Measurements from ENCODE around the gene TMEM170A.

Gene TMEM170A

GRCh38 chr16:75401691-75402090 lies 62.8 kb downstream of the TMEM170A start:
- TF ChIP-seq CTCF (IDR thresholded peaks at IDR 0.05; ENCODE audit: low read depth, low read length, missing control alignments), result no peak
- H3K4me3 ChIP-seq (ENCODE audit: low read depth, low read length), result no peak overlapping the region
- no peak for DNase-seq (ENCODE audit: low read depth)
- in situ Hi-C loops (cut with HindIII; ENCODE audit: low sequenced_read_pairs), result no loop called here

- no peak for TF ChIP-seq CTCF (IDR thresholded peaks at IDR 0.05; ENCODE audit: low read depth, low read length, missing control alignments)
- in situ Hi-C loops (cut with HindIII; ENCODE audit: low sequenced_read_pairs), result loop anchor here (25.0 kb wide), 1 partner anchor 161 kb away; no protein-coding TSS in a partner anchor
- DNase-seq (ENCODE audit: low read depth), result no peak
- H3K4me3 ChIP-seq (ENCODE audit: low read depth, low read length), result no peak overlapping the region
Measured at GRCh38 chr16:75398333-75398732, 66.2 kb downstream of the TMEM170A start.

- in situ Hi-C loops (cut with HindIII; ENCODE audit: low sequenced_read_pairs), result loop anchor here (25.0 kb wide), 1 partner anchor 158 kb away; no protein-coding TSS in a partner anchor
- peak; percentile 22 for DNase-seq (ENCODE audit: low read depth)
- no peak overlapping the region for H3K4me3 ChIP-seq (ENCODE audit: low read depth, low read length)
- no peak for TF ChIP-seq CTCF (IDR thresholded peaks at IDR 0.05; ENCODE audit: low read depth, low read length, missing control alignments)
Measured at GRCh38 chr16:75394941-75395340, 69.5 kb downstream of the TMEM170A start.
